MCF 10A (cell line): ENCODE results near the gene FCHSD2. TPM values are rescaled to one million over a fixed set of nuclear protein-coding genes. Genes with fewer than 3 reads are reported as not detected.

Experiments
- BruUV-seq: library from RNA; stranded (reverse); fragments of 400-500 nt; replicated peaks from 2 replicates; lab custom pipeline; 2021; lab: Mats Ljungman, UMichigan
- CTCF ChIA-PET: fragments of 300-600 bp; sonication (Branson Sonifier 250); formaldehyde crosslinking; extraction: SDS; loops from one replicate; lab custom pipeline; 2021; ENCODE audit warnings: antibody characterized with exemption, inconsistent platforms; lab: Yijun Ruan, JAX
- POLR2A ChIA-PET: fragments of 300-600, 350-650 bp; sonication (Branson Sonifier 250); formaldehyde crosslinking; extraction: SDS; loops from one replicate; lab custom pipeline; 2020; ENCODE audit warnings: antibody characterized with exemption, inconsistent platforms; lab: Yijun Ruan, JAX
- DNase-seq: peaks from one replicate; pipeline ENCODE4 v3.0.0-alpha.2; 2018; ENCODE audit not compliant: unreplicated experiment
- H3K27ac Mint-ChIP-seq: one replicate; pipeline ENCODE4 v1.8.0; 2022; ENCODE audit warnings: mild to moderate bottlenecking, low read depth, mixed read lengths; ENCODE audit not compliant: unreplicated experiment
- H3K27me3 Mint-ChIP-seq: one replicate; pipeline ENCODE4 v1.8.0; 2022; ENCODE audit warnings: mixed read lengths; ENCODE audit not compliant: insufficient read depth, unreplicated experiment
- H3K36me3 Mint-ChIP-seq: one replicate; pipeline ENCODE4 v1.8.0; 2022; ENCODE audit warnings: mild to moderate bottlenecking, moderate library complexity, mixed read lengths; ENCODE audit not compliant: insufficient read depth, unreplicated experiment
- H3K4me1 Mint-ChIP-seq: one replicate; pipeline ENCODE4 v1.8.0; 2022; ENCODE audit warnings: mixed read lengths; ENCODE audit not compliant: insufficient read depth, unreplicated experiment
- H3K4me3 Mint-ChIP-seq: one replicate; pipeline ENCODE4 v1.8.0; 2022; ENCODE audit warnings: mild to moderate bottlenecking, moderate library complexity, mixed read lengths; ENCODE audit not compliant: unreplicated experiment
- H3K9me3 Mint-ChIP-seq: one replicate; pipeline ENCODE4 v1.8.0; 2022; ENCODE audit warnings: mixed read lengths; ENCODE audit not compliant: unreplicated experiment
- CTCF ChIP-seq: fragments of 200-600 bp; IDR thresholded peaks from one replicate; pipeline ENCODE4 v1.8.0; 2022; ENCODE audit warnings: antibody characterized with exemption, mild to moderate bottlenecking; ENCODE audit not compliant: unreplicated experiment
- intact Hi-C: fragments of 100-400 bp; cut with micrococcal nuclease; formaldehyde crosslinking; loops from 2 replicates; pipeline ENCODE4 v1.14.1; 2022
- total RNA-seq: library from RNA; stranded (reverse); gene quantifications from 2 replicates; pipeline ENCODE4 v1.2.3, GENCODE V29; 2022

The FCHSD2 gene
- total RNA-seq, 1 experiment from 2014 or later = 12.8 TPM

GRCh38 chr11:73155102-73155501 lies 13.0 kb upstream of the FCHSD2 start:
- DNase-seq = no peak
- Mint-ChIP-seq H3K4me3 (no peak overlapping the region), H3K4me1 (no peaks in the 10 kb centered on the region), H3K36me3 (no peaks in the 10 kb centered on the region), H3K27me3 (no peaks in the 10 kb centered on the region), H3K27ac (no peak overlapping the region), H3K9me3 (no peaks in the 10 kb centered on the region)
- intact Hi-C loops = no loop called here
- no peak for TF ChIP-seq CTCF
- ChIA-PET POLR2A (no interaction called here), CTCF (no interaction called here)
- no TSS peak for BruUV-seq

- TF ChIP-seq CTCF = no peak
- no peaks in the 10 kb centered on the region for H3K9me3 Mint-ChIP-seq
- no peak overlapping the region for H3K27ac Mint-ChIP-seq
- intact Hi-C loops = no loop called here
- H3K4me3 Mint-ChIP-seq = no peak overlapping the region
- no TSS peak for BruUV-seq
- H3K27me3 Mint-ChIP-seq = no peaks in the 10 kb centered on the region
- H3K4me1 Mint-ChIP-seq = no peaks in the 10 kb centered on the region
- no peaks in the 10 kb centered on the region for H3K36me3 Mint-ChIP-seq
- no peak for DNase-seq
- ChIA-PET CTCF (no interaction called here), POLR2A (no interaction called here)
These were observed 12.1 kb upstream of the FCHSD2 start for GRCh38 chr11:73154178-73154577.

DNA sequence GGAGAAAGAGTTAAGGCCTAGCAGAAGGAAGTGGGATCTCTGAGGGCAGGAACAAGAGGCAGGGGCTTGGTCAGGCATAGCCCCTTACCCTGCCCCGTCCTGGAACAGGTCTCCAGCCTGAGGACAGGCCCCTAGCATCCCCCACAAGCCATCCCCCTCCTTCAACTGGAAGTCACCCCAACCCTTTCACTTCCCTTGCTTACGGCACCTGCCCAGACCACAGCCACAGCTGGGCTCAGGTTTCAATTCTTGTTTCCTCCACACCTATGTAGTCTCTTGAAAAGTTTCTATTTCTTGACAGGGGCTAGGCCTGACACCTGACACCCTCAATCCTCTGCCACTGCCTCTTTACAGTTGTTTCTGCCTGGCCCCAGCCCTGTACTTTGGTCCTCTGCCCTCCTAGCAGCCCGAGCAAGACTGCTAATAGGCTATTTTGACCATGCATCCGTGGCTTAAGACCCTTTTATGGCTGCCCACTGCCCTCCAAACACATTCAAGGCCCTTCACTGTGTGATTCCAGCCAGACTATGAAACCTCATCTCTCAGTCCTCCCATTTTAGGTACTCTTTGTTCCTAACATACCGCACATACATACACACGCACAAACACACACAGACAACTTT lies 10.9 kb upstream of the FCHSD2 start:
- CTCF ChIA-PET = interaction anchor here (0.6 kb wide), 1 partner anchor 137 kb away, joined by 3 read pairs; no protein-coding TSS in a partner anchor
- POLR2A ChIA-PET = interaction anchor here (0.6 kb wide), 1 partner anchor 633 kb away, joined by 3 read pairs; no protein-coding TSS in a partner anchor
- intact Hi-C loops = no loop called here
- Mint-ChIP-seq H3K36me3 (no peaks in the 10 kb centered on the region), H3K27ac (no peak overlapping the region), H3K27me3 (no peaks in the 10 kb centered on the region), H3K4me1 (peaks cover 3% of the 10 kb centered on the region), H3K4me3 (no peak overlapping the region), H3K9me3 (no peaks in the 10 kb centered on the region)
- no TSS peak for BruUV-seq
- no peak for TF ChIP-seq CTCF
- no peak for DNase-seq

GRCh38 chr11:73152086-73152853 lies 10.2 kb upstream of the FCHSD2 start:
- no peaks in the 10 kb centered on the region for H3K27me3 Mint-ChIP-seq
- no peaks in the 10 kb centered on the region for H3K9me3 Mint-ChIP-seq
- ChIA-PET CTCF (interaction anchor here (0.6 kb wide), 2 partner anchors 137 to 468 kb away, joined by 3 read pairs; no protein-coding TSS in a partner anchor), POLR2A (no interaction called here)
- H3K27ac Mint-ChIP-seq = no peak overlapping the region
- H3K4me3 Mint-ChIP-seq = no peak overlapping the region
- TF ChIP-seq CTCF = no peak
- H3K4me1 Mint-ChIP-seq = peaks cover 8% of the 10 kb centered on the region
- no TSS peak for BruUV-seq
- DNase-seq = no peak
- no peaks in the 10 kb centered on the region for H3K36me3 Mint-ChIP-seq
- intact Hi-C loops = no loop called here
